OCI-LY1 (cell line): Measurements from ENCODE around the gene CSPG5.

Source experiments
- H2AFZ ChIP-seq: fragments of 200-600 bp; sonication (generic), shearing (Covaris generic); 2 replicates; pipeline ENCODE4 v1.6.0; 2014; ENCODE audit warnings: antibody characterized with exemption, mild to moderate bottlenecking, low read length
- H3F3A ChIP-seq: fragments of 200-600 bp; sonication (generic), shearing (Covaris generic); 2 replicates; pipeline ENCODE4 v1.6.0; 2014; ENCODE audit warnings: mild to moderate bottlenecking, antibody characterized with exemption, low read length, moderate library complexity; ENCODE audit not compliant: insufficient read depth
- H3K27ac ChIP-seq: fragments of 200-600 bp; sonication (generic); 2 replicates; pipeline ENCODE4 v1.5.1; 2014; ENCODE audit warnings: low read length, mixed run types, mild to moderate bottlenecking, low read depth; ENCODE audit not compliant: poor library complexity, severe bottlenecking
- H3K27me3 ChIP-seq: fragments of 200-600 bp; sonication (generic); 2 replicates; pipeline ENCODE4 v1.6.0; 2014; ENCODE audit warnings: antibody characterized with exemption, mild to moderate bottlenecking, low read length, moderate library complexity; ENCODE audit not compliant: insufficient read depth
- H3K36me3 ChIP-seq: fragments of 200-600 bp; sonication (generic); 2 replicates; pipeline ENCODE4 v1.6.1; 2014; ENCODE audit warnings: mild to moderate bottlenecking, antibody characterized with exemption, low read length, moderate library complexity, mixed read lengths; ENCODE audit not compliant: insufficient read depth
- H3K4me1 ChIP-seq: fragments of 200-600 bp; sonication (generic); 2 replicates; pipeline ENCODE4 v1.5.1; 2014; ENCODE audit warnings: mild to moderate bottlenecking, low read length, moderate library complexity; ENCODE audit not compliant: insufficient read depth, severe bottlenecking
- H3K4me2 ChIP-seq: fragments of 200-600 bp; sonication (generic), shearing (Covaris generic); 2 replicates; pipeline ENCODE4 v1.6.1; 2014; ENCODE audit warnings: low read length
- H3K4me3 ChIP-seq: fragments of 200-600 bp; sonication (generic); 2 replicates; pipeline ENCODE4 v1.5.1; 2014; ENCODE audit warnings: low read length, low read depth, mild to moderate bottlenecking, mixed read lengths; ENCODE audit not compliant: poor library complexity, severe bottlenecking
- H3K79me2 ChIP-seq: fragments of 200-600 bp; shearing (Covaris generic); 2 replicates; pipeline ENCODE4 v1.6.1; 2016; ENCODE audit warnings: mixed run types, low read length, mixed read lengths; ENCODE audit not compliant: insufficient read depth
- H3K9ac ChIP-seq: fragments of 200-600 bp; sonication (generic), shearing (Covaris generic); 2 replicates; pipeline ENCODE4 v1.6.1; 2014; ENCODE audit warnings: mild to moderate bottlenecking, low read length, mixed read lengths
- H3K9me2 ChIP-seq: fragments of 200-600 bp; sonication (generic), shearing (Covaris generic); 2 replicates; pipeline ENCODE4 v1.6.1; 2014; ENCODE audit warnings: low read depth, mild to moderate bottlenecking, low read length, mixed read lengths
- H3K9me3 ChIP-seq: fragments of 200-600 bp; shearing (Covaris generic); 2 replicates; pipeline ENCODE4 v1.6.1; 2014; ENCODE audit warnings: low read length, mixed read lengths
- H4K20me1 ChIP-seq: fragments of 200-600 bp; sonication (generic), shearing (Covaris generic); 2 replicates; pipeline ENCODE4 v1.6.0; 2016; ENCODE audit warnings: mild to moderate bottlenecking, low read length; ENCODE audit not compliant: insufficient read depth
- EZH2 ChIP-seq: fragments of 200-600 bp; sonication (generic), shearing (Covaris generic); IDR thresholded peaks from 2 replicates; pipeline ENCODE4 v1.8.0; 2017; ENCODE audit warnings: borderline replicate concordance, mixed run types, mild to moderate bottlenecking, antibody characterized with exemption, low read length, moderate library complexity, mixed read lengths
- TF ChIP-seq, protein P1 (sequence below): fragments of 200-600 bp; sonication (generic), shearing (Covaris generic); IDR thresholded peaks from 2 replicates; pipeline ENCODE4 v1.5.1; 2017; ENCODE audit warnings: mild to moderate bottlenecking, antibody characterized with exemption, low read length, moderate library complexity, mixed read lengths

The CSPG5 gene

DNA sequence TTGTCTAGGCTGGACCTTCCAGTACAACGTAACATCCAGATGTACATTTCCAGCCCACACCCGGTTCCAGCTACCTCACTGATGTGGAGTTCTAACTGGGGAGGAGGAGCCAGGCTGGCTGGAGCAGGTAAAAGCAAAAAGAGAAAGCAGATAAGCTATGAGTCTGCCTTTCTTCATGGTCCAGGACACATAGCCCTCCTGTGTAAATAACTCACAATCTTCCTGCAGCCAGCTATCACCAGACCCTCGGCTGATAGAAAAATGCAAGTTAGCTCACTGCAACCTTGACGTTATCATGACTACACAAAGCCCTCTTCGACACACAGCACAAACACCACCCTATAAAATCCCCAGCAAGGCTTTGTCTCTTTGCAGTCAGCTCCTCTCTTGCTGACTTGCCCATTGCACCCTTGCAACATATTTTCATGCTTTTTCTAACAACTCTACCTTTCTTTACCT lies 44.6 kb downstream of the CSPG5 start:
- Histone ChIP-seq H3K9me3 (no peaks in the 10 kb centered on the region), H3K27ac (no peak overlapping the region), H3K4me3 (no peak overlapping the region), H3K9me2 (no peaks in the 10 kb centered on the region), H4K20me1 (no peaks in the 10 kb centered on the region), H3K4me1 (no peaks in the 10 kb centered on the region), H3F3A (no peaks in the 10 kb centered on the region), H3K9ac (no peak overlapping the region), H3K79me2 (no peaks in the 10 kb centered on the region), H3K36me3 (no peaks in the 10 kb centered on the region), H3K4me2 (no peak overlapping the region), H3K27me3 (0 out of 2 replicates have a peak, but pooled peaks cover 3% of the 10 kb centered on the region), H2AFZ (no peak overlapping the region)
- TF ChIP-seq, protein P1, sequence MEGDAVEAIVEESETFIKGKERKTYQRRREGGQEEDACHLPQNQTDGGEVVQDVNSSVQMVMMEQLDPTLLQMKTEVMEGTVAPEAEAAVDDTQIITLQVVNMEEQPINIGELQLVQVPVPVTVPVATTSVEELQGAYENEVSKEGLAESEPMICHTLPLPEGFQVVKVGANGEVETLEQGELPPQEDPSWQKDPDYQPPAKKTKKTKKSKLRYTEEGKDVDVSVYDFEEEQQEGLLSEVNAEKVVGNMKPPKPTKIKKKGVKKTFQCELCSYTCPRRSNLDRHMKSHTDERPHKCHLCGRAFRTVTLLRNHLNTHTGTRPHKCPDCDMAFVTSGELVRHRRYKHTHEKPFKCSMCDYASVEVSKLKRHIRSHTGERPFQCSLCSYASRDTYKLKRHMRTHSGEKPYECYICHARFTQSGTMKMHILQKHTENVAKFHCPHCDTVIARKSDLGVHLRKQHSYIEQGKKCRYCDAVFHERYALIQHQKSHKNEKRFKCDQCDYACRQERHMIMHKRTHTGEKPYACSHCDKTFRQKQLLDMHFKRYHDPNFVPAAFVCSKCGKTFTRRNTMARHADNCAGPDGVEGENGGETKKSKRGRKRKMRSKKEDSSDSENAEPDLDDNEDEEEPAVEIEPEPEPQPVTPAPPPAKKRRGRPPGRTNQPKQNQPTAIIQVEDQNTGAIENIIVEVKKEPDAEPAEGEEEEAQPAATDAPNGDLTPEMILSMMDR: no peak
- no peak for TF ChIP-seq EZH2

DNA sequence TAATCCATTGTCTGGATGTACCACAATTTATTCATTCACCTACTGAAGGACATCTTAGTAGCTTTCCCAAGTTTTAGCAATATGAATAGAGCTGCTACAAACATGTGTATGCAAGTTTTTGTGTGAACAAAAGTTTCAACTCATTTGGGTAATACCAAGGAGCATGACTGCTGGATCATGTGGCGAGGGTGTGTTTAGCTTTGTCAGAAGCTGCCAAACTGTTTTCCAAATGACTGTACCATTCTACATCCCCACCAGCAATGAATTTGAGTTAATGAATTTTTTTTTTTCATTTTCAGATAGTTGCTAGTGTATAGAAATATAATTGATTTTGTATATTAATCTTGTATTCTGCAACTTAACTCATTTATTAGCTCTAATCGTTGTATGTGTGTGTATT lies 45.2 kb downstream of the CSPG5 start:
- Histone ChIP-seq H3K27ac (no peak overlapping the region), H2AFZ (no peak overlapping the region), H3K36me3 (no peaks in the 10 kb centered on the region), H3K4me2 (no peak overlapping the region), H3K9me3 (no peaks in the 10 kb centered on the region), H3K9ac (no peak overlapping the region), H3K27me3 (0 out of 2 replicates have a peak, but pooled peaks cover 3% of the 10 kb centered on the region), H4K20me1 (no peaks in the 10 kb centered on the region), H3K79me2 (no peaks in the 10 kb centered on the region), H3K4me3 (no peak overlapping the region), H3K9me2 (no peaks in the 10 kb centered on the region), H3F3A (no peaks in the 10 kb centered on the region), H3K4me1 (no peaks in the 10 kb centered on the region)
- TF ChIP-seq, protein P1: no peak
- TF ChIP-seq EZH2: no peak

DNA sequence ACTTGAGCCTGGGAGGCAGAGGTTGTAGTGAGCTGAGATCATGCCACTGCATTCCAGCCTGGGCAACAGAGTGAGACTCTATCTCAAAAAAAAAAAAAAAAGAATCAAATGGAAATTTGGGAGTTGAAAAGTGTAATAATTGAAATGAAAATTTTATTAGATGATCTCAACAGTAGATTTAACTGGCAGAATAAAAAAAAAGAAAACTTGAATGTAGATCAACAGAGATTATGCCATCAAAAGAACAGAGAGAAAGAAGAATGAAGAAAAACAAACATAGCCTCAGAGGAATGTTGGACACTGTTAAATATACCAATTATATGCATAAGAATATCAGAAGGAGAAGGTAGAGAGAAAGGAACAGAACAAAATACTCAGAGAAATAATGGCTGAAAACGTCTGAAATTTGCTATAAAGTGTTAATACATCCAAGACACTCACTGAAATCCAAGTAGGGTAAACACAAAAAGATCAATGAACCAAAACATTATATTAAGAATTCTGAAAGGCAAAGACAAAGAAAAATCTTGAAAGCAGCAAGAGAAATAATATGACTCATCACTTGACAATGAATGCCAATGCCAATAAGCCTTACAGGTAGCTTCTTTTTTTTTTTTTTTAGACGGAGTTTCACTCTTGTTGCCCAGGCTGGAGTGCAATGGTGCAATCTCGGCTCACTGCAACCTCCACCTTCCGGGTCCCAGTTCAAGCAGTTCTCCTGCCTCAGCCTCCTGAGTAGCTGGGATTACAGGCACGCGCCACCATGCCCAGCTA lies 50.5 kb downstream of the CSPG5 start:
- no peaks in the 10 kb centered on the region for H3K79me2 ChIP-seq
- no peak overlapping the region for H3K4me3 ChIP-seq
- H2AFZ ChIP-seq: no peak overlapping the region
- no peak overlapping the region for H3K4me2 ChIP-seq
- no peaks in the 10 kb centered on the region for H3K36me3 ChIP-seq
- TF ChIP-seq, protein P1: no peak
- TF ChIP-seq EZH2: no peak
- no peaks in the 10 kb centered on the region for H3K9me3 ChIP-seq
- no peaks in the 10 kb centered on the region for H3F3A ChIP-seq
- no peak overlapping the region for H3K27ac ChIP-seq
- H3K9ac ChIP-seq: no peak overlapping the region
- no peaks in the 10 kb centered on the region for H4K20me1 ChIP-seq
- H3K27me3 ChIP-seq: no peaks in the 10 kb centered on the region
- no peaks in the 10 kb centered on the region for H3K9me2 ChIP-seq
- no peaks in the 10 kb centered on the region for H3K4me1 ChIP-seq
